Loucy (cell line): Measurements from ENCODE around the gene SCAF11.

Experiments used
- H2AFZ ChIP-seq: fragments of 200-600 bp; sonication (generic); 2 replicates; pipeline ENCODE4 v1.6.0; 2016; ENCODE audit warnings: antibody characterized with exemption, mild to moderate bottlenecking, low read length, moderate library complexity
- H3F3A ChIP-seq: fragments of 200-600 bp; 2 replicates; pipeline ENCODE4 v1.6.0; 2016; ENCODE audit warnings: antibody characterized with exemption, low read depth, mild to moderate bottlenecking
- H3K27me3 ChIP-seq: fragments of 200-600 bp; sonication (generic); 2 replicates; pipeline ENCODE4 v1.6.1; 2014; ENCODE audit warnings: low read length, mild to moderate bottlenecking; ENCODE audit not compliant: insufficient read depth, poor library complexity, severe bottlenecking
- H3K36me3 ChIP-seq: fragments of 200-600 bp; sonication (generic); 2 replicates; pipeline ENCODE4 v1.6.1; 2016; ENCODE audit warnings: low read length; ENCODE audit not compliant: insufficient read depth
- H3K4me1 ChIP-seq: fragments of 200-600 bp; sonication (generic); 2 replicates; pipeline ENCODE4 v1.5.1; 2014; ENCODE audit warnings: low read length, mild to moderate bottlenecking; ENCODE audit not compliant: insufficient read depth, poor library complexity, severe bottlenecking
- H3K4me2 ChIP-seq: fragments of 200-600 bp; sonication (generic); 2 replicates; pipeline ENCODE4 v1.6.0; 2014; ENCODE audit warnings: antibody characterized with exemption, low read length, low read depth, mild to moderate bottlenecking; ENCODE audit not compliant: poor library complexity, severe bottlenecking
- H3K4me3 ChIP-seq: fragments of 200-600 bp; sonication (generic); 2 replicates; pipeline ENCODE4 v1.5.1; 2014; ENCODE audit warnings: low read length, mild to moderate bottlenecking, mixed read lengths; ENCODE audit not compliant: poor library complexity, severe bottlenecking
- H3K79me2 ChIP-seq: fragments of 200-600 bp; sonication (generic); 2 replicates; pipeline ENCODE4 v1.6.1; 2014; ENCODE audit warnings: low read length; ENCODE audit not compliant: insufficient read depth
- H3K9ac ChIP-seq: fragments of 200-600 bp; sonication (generic); 2 replicates; pipeline ENCODE4 v1.6.0; 2014; ENCODE audit warnings: mild to moderate bottlenecking, low read depth, low read length, moderate library complexity; ENCODE audit not compliant: poor library complexity, severe bottlenecking
- H3K9me2 ChIP-seq: fragments of 200-600 bp; sonication (generic); replicated peaks from 2 replicates; pipeline ENCODE4 v1.6.1; 2016; ENCODE audit warnings: low read depth, low read length, mixed read lengths
- H3K9me3 ChIP-seq: fragments of 200-600 bp; sonication (generic); 2 replicates; pipeline ENCODE4 v1.6.1; 2014; ENCODE audit warnings: mild to moderate bottlenecking, antibody characterized with exemption, low read length, low read depth; ENCODE audit not compliant: insufficient read depth
- H4K20me1 ChIP-seq: fragments of 200-600 bp; sonication (generic); 2 replicates; pipeline ENCODE4 v1.6.0; 2014; ENCODE audit warnings: antibody characterized with exemption, low read length, mild to moderate bottlenecking; ENCODE audit not compliant: insufficient read depth, poor library complexity, severe bottlenecking
- EZH2phosphoT487 ChIP-seq: fragments of 200-600 bp; IDR thresholded peaks from 2 replicates; pipeline ENCODE4 v1.6.1; 2018; ENCODE audit warnings: antibody characterized with exemption, mild to moderate bottlenecking, moderate library complexity, borderline replicate concordance
- TF ChIP-seq, protein P1 (sequence below): fragments of 200-600 bp; sonication (generic); conservative IDR thresholded peaks from 2 replicates; pipeline ENCODE4 v1.5.1; 2014; ENCODE audit warnings: mild to moderate bottlenecking, antibody characterized with exemption, low read length

Gene SCAF11

DNA sequence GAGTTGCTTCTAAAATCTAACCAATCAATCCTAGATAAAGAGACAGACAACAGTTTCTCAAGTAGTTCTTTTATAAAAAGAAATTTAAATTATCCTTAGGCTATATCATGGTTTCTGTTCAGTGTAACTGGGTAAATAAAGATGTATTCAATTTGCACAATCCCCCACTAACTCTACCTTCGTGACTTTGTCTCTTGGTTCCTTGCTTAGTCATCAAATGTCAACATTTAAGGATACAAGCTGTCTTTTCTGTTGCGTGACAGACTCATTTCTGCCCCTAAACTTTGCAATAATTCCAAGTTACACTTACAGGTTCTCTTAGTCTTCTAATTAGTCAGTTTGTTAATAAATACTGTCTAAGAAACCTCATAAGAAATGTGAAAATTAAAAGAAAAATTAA lies 50.6 kb downstream of the SCAF11 start:
- Histone ChIP-seq H3K4me1 (peaks cover 4% of the 10 kb centered on the region), H3K4me3 (no peak overlapping the region), H3K9me3 (no peaks in the 10 kb centered on the region), H4K20me1 (no peaks in the 10 kb centered on the region), H3K36me3 (peaks cover 49% of the 10 kb centered on the region), H3K9me2 (no peaks in the 10 kb centered on the region), H3K9ac (no peak overlapping the region), H3K79me2 (no peaks in the 10 kb centered on the region), H3K4me2 (no peak overlapping the region), H2AFZ (no peak overlapping the region), H3K27me3 (no peaks in the 10 kb centered on the region), H3F3A (no peaks in the 10 kb centered on the region)
- TF ChIP-seq, protein P1, sequence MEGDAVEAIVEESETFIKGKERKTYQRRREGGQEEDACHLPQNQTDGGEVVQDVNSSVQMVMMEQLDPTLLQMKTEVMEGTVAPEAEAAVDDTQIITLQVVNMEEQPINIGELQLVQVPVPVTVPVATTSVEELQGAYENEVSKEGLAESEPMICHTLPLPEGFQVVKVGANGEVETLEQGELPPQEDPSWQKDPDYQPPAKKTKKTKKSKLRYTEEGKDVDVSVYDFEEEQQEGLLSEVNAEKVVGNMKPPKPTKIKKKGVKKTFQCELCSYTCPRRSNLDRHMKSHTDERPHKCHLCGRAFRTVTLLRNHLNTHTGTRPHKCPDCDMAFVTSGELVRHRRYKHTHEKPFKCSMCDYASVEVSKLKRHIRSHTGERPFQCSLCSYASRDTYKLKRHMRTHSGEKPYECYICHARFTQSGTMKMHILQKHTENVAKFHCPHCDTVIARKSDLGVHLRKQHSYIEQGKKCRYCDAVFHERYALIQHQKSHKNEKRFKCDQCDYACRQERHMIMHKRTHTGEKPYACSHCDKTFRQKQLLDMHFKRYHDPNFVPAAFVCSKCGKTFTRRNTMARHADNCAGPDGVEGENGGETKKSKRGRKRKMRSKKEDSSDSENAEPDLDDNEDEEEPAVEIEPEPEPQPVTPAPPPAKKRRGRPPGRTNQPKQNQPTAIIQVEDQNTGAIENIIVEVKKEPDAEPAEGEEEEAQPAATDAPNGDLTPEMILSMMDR, result no peak
- no peak for TF ChIP-seq EZH2phosphoT487

DNA sequence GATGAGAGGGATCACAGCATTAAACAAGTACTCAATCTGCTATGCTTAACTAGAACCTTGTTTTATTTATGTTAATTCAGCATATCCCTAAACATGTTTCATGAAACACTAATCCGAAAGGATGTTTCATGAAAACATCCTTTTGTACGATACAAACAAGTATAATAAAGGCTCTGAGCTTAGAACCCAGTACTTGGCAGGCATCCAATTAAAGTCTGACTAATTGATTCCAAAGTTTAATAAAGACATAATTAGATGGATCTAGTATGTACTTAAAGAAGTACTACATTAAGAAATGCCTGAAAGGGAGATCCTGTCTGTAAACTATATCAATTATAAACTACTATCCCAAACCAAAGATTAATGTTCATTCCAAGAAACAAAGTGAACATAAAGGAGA lies 51.8 kb downstream of the SCAF11 start:
- Histone ChIP-seq H3K9ac (no peak overlapping the region), H3K27me3 (no peaks in the 10 kb centered on the region), H3K4me3 (no peak overlapping the region), H3K9me2 (no peaks in the 10 kb centered on the region), H2AFZ (no peak overlapping the region), H3K9me3 (no peaks in the 10 kb centered on the region), H4K20me1 (peaks cover 5% of the 10 kb centered on the region), H3K36me3 (peaks cover 41% of the 10 kb centered on the region), H3K4me1 (peaks cover 8% of the 10 kb centered on the region), H3F3A (no peaks in the 10 kb centered on the region), H3K4me2 (no peak overlapping the region), H3K79me2 (no peaks in the 10 kb centered on the region)
- no peak for TF ChIP-seq EZH2phosphoT487
- TF ChIP-seq, protein P1, result no peak

DNA sequence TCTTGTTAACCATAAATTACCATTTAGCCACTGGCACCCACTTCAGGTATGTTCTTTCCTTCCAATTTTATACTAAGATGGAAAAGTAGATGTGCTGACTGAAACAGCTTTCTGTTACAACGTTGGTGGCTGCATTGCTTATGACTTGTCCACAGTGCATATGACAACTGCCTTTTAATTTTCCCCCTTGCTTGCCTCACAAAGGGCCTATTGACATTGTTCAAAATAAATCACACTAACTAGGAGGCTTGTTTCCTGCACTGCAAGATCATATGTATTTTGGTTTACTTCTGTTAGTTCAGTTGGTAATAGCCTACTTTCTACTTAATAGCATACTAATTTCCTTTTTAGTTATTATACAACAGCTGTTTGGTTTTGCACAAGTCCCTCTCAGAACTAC lies 55.4 kb downstream of the SCAF11 start:
- H3F3A ChIP-seq, result no peaks in the 10 kb centered on the region
- no peaks in the 10 kb centered on the region for H3K79me2 ChIP-seq
- no peaks in the 10 kb centered on the region for H3K9me3 ChIP-seq
- H3K4me3 ChIP-seq, result no peak overlapping the region
- H3K9me2 ChIP-seq, result no peaks in the 10 kb centered on the region
- peaks cover 8% of the 10 kb centered on the region for H3K4me1 ChIP-seq
- H3K36me3 ChIP-seq, result peaks cover 51% of the 10 kb centered on the region
- no peak overlapping the region for H2AFZ ChIP-seq
- no peak overlapping the region for H3K9ac ChIP-seq
- peaks cover 5% of the 10 kb centered on the region for H4K20me1 ChIP-seq
- H3K4me2 ChIP-seq, result no peak overlapping the region
- TF ChIP-seq EZH2phosphoT487, result no peak
- TF ChIP-seq, protein P1, result no peak
- H3K27me3 ChIP-seq, result no peaks in the 10 kb centered on the region
